ENCODE measurements around the gene RIN3.
"Not testable (repeated sequence)": the region's sequence is repeated elsewhere in the genome, so short reads cannot be mapped to it uniquely, and the experiment has no call there.

RIN3 gene

GRCh38 chr14:92675976-92676375 is 162.4 kb downstream of the RIN3 start:
- no peak for DNase-seq

GRCh38 chr14:92676403-92677086 is 163.0 kb downstream of the RIN3 start:
- no peak for DNase-seq

GRCh38 chr14:92677087-92677668 is 163.6 kb downstream of the RIN3 start:
- no peak for DNase-seq

GRCh38 chr14:92677955-92678354 is 164.4 kb downstream of the RIN3 start:
- no peak for DNase-seq

GRCh38 chr14:92678766-92679165 is 165.2 kb downstream of the RIN3 start:
- DNase-seq: no peak

GRCh38 chr14:92679246-92679645 is 165.7 kb downstream of the RIN3 start:
- no peak for DNase-seq

GRCh38 chr14:92680330-92680729 is 166.7 kb downstream of the RIN3 start:
- DNase-seq: not testable (repeated sequence)

- DNase-seq: peak; percentile 78 to 79
These were observed 167.4 kb downstream of the RIN3 start for GRCh38 chr14:92680781-92681650.

- DNase-seq: no peak
These were observed 169.5 kb downstream of the RIN3 start for GRCh38 chr14:92683041-92683440.

- DNase-seq: no peak
These were observed 171.4 kb downstream of the RIN3 start for GRCh38 chr14:92684801-92685560.

- no peak for DNase-seq
These were observed 172.3 kb downstream of the RIN3 start for GRCh38 chr14:92685784-92686355.

GRCh38 chr14:92686411-92686899 is 172.9 kb downstream of the RIN3 start:
- no peak for DNase-seq

- peak; percentile 80 to 85 for DNase-seq
These were observed 173.4 kb downstream of the RIN3 start for GRCh38 chr14:92686900-92687427.

GRCh38 chr14:92687681-92688433 is 174.3 kb downstream of the RIN3 start:
- peak; percentile 77 to 90 for DNase-seq

- peak in 1 of 2 experiments; percentile 16 for DNase-seq
These were observed 175.1 kb downstream of the RIN3 start for GRCh38 chr14:92688434-92689375.

- DNase-seq: peak; percentile 24 to 62
These were observed 176.8 kb downstream of the RIN3 start for GRCh38 chr14:92690171-92691011.

- DNase-seq: peak; percentile 98 to 99
These were observed 179.2 kb downstream of the RIN3 start for GRCh38 chr14:92692822-92693226.

GRCh38 chr14:92693998-92694795 is 180.6 kb downstream of the RIN3 start:
- peak; percentile 21 to 58 for DNase-seq

Measured in NCI-H2081 (cell line).